Measurements from ENCODE around the gene OR52W1. TPM values are rescaled to one million over a fixed set of nuclear protein-coding genes. Genes with fewer than 3 reads are reported as not detected.
A peak's percentile ranks its signal among the peaks of the same experiment; 100 is the strongest.

The OR52W1 gene, protein sequence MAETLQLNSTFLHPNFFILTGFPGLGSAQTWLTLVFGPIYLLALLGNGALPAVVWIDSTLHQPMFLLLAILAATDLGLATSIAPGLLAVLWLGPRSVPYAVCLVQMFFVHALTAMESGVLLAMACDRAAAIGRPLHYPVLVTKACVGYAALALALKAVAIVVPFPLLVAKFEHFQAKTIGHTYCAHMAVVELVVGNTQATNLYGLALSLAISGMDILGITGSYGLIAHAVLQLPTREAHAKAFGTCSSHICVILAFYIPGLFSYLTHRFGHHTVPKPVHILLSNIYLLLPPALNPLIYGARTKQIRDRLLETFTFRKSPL
- not detected for polyA plus RNA-seq (ENCODE audit: low read depth in 6 of 6)

DNA sequence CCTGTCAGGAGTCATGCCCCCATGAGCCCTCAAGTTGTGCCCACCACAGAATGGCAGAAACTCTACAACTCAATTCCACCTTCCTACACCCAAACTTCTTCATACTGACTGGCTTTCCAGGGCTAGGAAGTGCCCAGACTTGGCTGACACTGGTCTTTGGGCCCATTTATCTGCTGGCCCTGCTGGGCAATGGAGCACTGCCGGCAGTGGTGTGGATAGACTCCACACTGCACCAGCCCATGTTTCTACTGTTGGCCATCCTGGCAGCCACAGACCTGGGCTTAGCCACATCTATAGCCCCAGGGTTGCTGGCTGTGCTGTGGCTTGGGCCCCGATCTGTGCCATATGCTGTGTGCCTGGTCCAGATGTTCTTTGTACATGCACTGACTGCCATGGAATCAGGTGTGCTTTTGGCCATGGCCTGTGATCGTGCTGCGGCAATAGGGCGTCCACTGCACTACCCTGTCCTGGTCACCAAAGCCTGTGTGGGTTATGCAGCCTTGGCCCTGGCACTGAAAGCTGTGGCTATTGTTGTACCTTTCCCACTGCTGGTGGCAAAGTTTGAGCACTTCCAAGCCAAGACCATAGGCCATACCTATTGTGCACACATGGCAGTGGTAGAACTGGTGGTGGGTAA, at the start of gene OR52W1:
OR52W1 (plus strand) TSS at position 51 of the 637 bp plus-strand sequence; CDS start at position 51, 0 bp downstream.
- peaks cover 8 to 12% (median 10%) of the 10 kb centered on the region in 3 donors for H3K4me1 Mint-ChIP-seq
- H3K27ac Mint-ChIP-seq, result peak within 1 kb of the TSS in 2 of 6 donors; percentile 34 to 48
- no peaks in the 10 kb centered on the region for H3K27me3 Mint-ChIP-seq
- no peaks in the 10 kb centered on the region for H3K36me3 Mint-ChIP-seq
- no peaks in the 10 kb centered on the region for H3K9me3 Mint-ChIP-seq
- H3K4me3 Mint-ChIP-seq, result no peak within 1 kb of the TSS
- ATAC-seq (ENCODE audit: low read depth in 2 of 2) (no peak), DNase-seq (no peak)

- Mint-ChIP-seq H3K9me3 (peaks cover 0 to 6% (median 4%) of the 10 kb centered on the region in 7 donors), H3K4me3 (no peak overlapping the region), H3K27ac (no peak overlapping the region), H3K27me3 (peaks cover 6 to 7% (median 7%) of the 10 kb centered on the region in 3 donors), H3K36me3 (no peaks in the 10 kb centered on the region), H3K4me1 (no peaks in the 10 kb centered on the region)
- DNase-seq (no peak), ATAC-seq (ENCODE audit: low read depth in 2 of 2) (no peak)
Observed at GRCh38 chr11:6151117-6151516, 47.9 kb upstream of the OR52W1 start.

- DNase-seq (no peak), ATAC-seq (ENCODE audit: low read depth in 2 of 2) (no peak)
- Mint-ChIP-seq H3K4me3 (no peak overlapping the region), H3K9me3 (peaks cover 0 to 8% (median 4%) of the 10 kb centered on the region in 7 donors), H3K4me1 (no peaks in the 10 kb centered on the region), H3K27me3 (peaks cover 6 to 14% (median 12%) of the 10 kb centered on the region in 3 donors), H3K36me3 (no peaks in the 10 kb centered on the region), H3K27ac (no peak overlapping the region)
Observed at GRCh38 chr11:6152126-6152525, 46.9 kb upstream of the OR52W1 start.

DNA sequence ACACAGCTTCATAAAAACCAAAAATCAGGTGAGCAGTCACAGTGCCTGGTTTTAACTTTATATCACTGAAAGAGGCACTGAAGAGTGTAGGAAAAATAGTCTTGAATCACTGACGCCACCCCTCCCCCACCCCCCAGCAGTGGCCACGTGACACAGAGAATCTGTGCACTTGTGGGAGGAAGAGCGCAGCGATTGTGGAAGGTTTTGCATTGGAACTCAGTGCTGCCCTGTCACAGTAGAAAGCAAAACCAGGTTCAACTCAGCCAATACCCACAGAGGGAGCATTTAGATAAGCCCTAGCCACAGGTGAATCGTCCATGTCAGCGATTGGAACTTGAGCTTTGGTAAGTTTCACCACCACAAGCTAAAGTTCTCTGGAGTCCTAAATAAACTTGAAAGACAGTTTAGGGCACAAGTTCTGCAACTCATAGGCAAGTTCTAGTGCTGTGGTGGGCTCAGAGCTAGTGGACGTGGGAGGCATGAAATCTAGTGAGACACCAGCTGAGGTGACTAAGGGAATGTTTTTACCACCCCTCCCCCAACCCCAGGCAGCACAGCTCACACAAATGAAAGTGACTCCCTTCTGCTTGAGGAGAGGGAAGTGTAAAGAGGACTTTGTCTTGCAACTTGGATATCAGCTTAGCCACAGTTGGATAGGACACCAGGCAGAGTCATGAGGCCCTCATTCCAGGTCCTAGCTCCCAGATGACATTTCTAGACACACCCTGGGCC, 42.2 kb upstream of the OR52W1 start:
- DNase-seq (no peak), ATAC-seq (ENCODE audit: low read depth in 2 of 2) (no peak)
- no peak overlapping the region for H3K27ac Mint-ChIP-seq
- H3K27me3 Mint-ChIP-seq, result peaks cover 3 to 22% (median 12%) of the 10 kb centered on the region in 3 donors
- peaks cover 0 to 2% (median 0%) of the 10 kb centered on the region in 7 donors for H3K9me3 Mint-ChIP-seq
- H3K36me3 Mint-ChIP-seq, result no peaks in the 10 kb centered on the region
- H3K4me1 Mint-ChIP-seq, result no peaks in the 10 kb centered on the region
- H3K4me3 Mint-ChIP-seq, result no peak overlapping the region

DNA sequence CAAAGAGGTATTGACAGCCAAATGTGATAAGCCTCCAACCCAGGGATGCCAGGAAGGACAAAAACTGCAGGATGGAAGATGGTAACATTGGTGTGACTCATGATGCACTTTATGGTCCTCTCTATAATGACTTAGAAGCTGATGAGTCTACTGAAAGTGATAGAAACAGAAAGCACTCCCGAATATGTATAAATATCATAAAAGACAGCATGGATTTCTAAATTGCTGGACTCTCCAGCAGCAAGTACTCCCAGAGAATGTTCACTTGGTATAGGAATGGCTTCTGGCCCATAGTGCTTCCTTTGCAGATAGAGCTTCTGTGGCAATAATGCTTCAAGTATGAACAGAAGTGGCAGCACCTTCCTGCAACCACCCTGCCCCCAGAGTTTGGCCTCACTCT, 28.8 kb upstream of the OR52W1 start, which contains the start of gene OR52B2:
OR52B2 (minus strand) TSS at position 101 of the 400 bp plus-strand sequence; CDS start at position 101, 0 bp downstream.
- peaks cover 0 to 9% (median 5%) of the 10 kb centered on the region in 7 donors for H3K9me3 Mint-ChIP-seq
- ATAC-seq (ENCODE audit: low read depth in 2 of 2) (no peak), DNase-seq (no peak)
- peaks cover 0 to 5% of the 10 kb centered on the region in 2 donors for H3K36me3 Mint-ChIP-seq
- H3K27ac Mint-ChIP-seq, result no peak within 1 kb of the TSS
- H3K4me3 Mint-ChIP-seq, result no peak within 1 kb of the TSS
- H3K4me1 Mint-ChIP-seq, result no peaks in the 10 kb centered on the region
- H3K27me3 Mint-ChIP-seq, result peaks cover 14 to 35% (median 24%) of the 10 kb centered on the region in 3 donors

DNA sequence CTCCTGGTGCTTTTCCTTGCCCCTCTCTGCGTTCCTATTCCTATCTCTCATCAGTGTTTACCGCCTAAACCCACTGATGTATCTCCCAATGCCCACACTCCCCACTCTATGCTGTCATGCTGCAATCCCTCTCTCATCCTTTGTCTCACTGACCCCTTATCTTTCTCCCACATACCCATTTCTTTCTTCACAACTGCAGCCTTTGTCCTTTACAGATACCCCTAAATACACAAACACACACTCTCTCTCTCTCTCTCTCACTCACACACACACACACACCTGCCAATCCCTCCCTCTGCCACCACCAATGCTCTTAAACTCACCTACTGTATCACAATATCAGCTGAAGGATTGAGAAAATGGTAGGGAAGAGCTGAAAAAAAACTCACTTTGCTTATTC, 23.6 kb upstream of the OR52W1 start:
- H3K27ac Mint-ChIP-seq, result no peak overlapping the region
- no peak overlapping the region for H3K4me3 Mint-ChIP-seq
- peaks cover 0 to 8% (median 1%) of the 10 kb centered on the region in 7 donors for H3K9me3 Mint-ChIP-seq
- no peak for DNase-seq
- H3K27me3 Mint-ChIP-seq, result peaks cover 17 to 36% (median 28%) of the 10 kb centered on the region in 3 donors
- H3K36me3 Mint-ChIP-seq, result no peaks in the 10 kb centered on the region
- ATAC-seq (ENCODE audit: low read depth in 2 of 2), result no peak
- H3K4me1 Mint-ChIP-seq, result no peaks in the 10 kb centered on the region

- Mint-ChIP-seq H3K27ac (no peak overlapping the region), H3K36me3 (no peaks in the 10 kb centered on the region), H3K27me3 (no peaks in the 10 kb centered on the region), H3K9me3 (peaks cover 0 to 2% (median 0%) of the 10 kb centered on the region in 7 donors), H3K4me1 (no peaks in the 10 kb centered on the region), H3K4me3 (no peak overlapping the region)
- DNase-seq (no peak), ATAC-seq (ENCODE audit: low read depth in 2 of 2) (no peak)
Observed at GRCh38 chr11:6191742-6192141, 7.3 kb upstream of the OR52W1 start.

- no peak for ATAC-seq (ENCODE audit: low read depth in 2 of 2)
Observed at GRCh38 chr11:6194065-6194581, 4.9 kb upstream of the OR52W1 start.

DNA sequence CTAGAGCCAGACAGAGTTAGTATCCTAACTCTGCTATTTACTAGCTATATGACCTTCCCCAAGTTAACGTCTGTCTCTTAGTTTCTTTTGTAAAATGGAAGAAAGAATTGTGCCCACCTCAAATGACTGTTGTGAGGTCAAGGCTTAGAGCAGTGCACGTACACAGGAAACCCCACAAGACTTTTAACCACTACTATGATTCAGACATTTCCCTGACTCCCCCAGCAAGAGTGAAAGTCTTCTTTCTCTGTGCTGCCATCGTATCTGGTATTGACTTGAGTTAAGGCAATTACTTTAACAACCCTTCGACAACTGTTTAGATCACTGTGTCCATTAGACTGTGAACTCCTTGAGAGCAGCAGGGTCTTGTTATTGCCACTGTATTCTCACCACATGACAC, 2.6 kb upstream of the OR52W1 start:
- peaks cover 0 to 4% (median 0%) of the 10 kb centered on the region in 3 donors for H3K4me1 Mint-ChIP-seq
- DNase-seq, result no peak
- H3K36me3 Mint-ChIP-seq, result no peaks in the 10 kb centered on the region
- H3K27ac Mint-ChIP-seq, result no peak overlapping the region
- no peak overlapping the region for H3K4me3 Mint-ChIP-seq
- peaks cover 0 to 2% (median 0%) of the 10 kb centered on the region in 7 donors for H3K9me3 Mint-ChIP-seq
- H3K27me3 Mint-ChIP-seq, result no peaks in the 10 kb centered on the region
- no peak for ATAC-seq (ENCODE audit: low read depth in 2 of 2)

More at GRCh38 chr11:6194065-6194581, 4.9 kb upstream of the OR52W1 start:
- H3K27me3 Mint-ChIP-seq, result no peaks in the 10 kb centered on the region
- no peaks in the 10 kb centered on the region for H3K36me3 Mint-ChIP-seq
- H3K9me3 Mint-ChIP-seq, result peaks cover 0 to 2% (median 0%) of the 10 kb centered on the region in 7 donors
- no peaks in the 10 kb centered on the region for H3K4me1 Mint-ChIP-seq
- no peak overlapping the region for H3K4me3 Mint-ChIP-seq
- no peak overlapping the region for H3K27ac Mint-ChIP-seq
- no peak for DNase-seq

GRCh38 chr11:6197466-6198200, 1.4 kb upstream of the OR52W1 start:
- ATAC-seq (ENCODE audit: low read depth in 2 of 2) (no peak), DNase-seq (no peak)
- Mint-ChIP-seq H3K27me3 (no peaks in the 10 kb centered on the region), H3K27ac (no peak overlapping the region), H3K9me3 (no peaks in the 10 kb centered on the region), H3K4me1 (peaks cover 0 to 4% (median 0%) of the 10 kb centered on the region in 3 donors), H3K4me3 (no peak overlapping the region), H3K36me3 (no peaks in the 10 kb centered on the region)

- H3K36me3 Mint-ChIP-seq, result peaks cover 0 to 7% of the 10 kb centered on the region in 2 donors
- H3K4me1 Mint-ChIP-seq, result peaks cover 8 to 12% (median 10%) of the 10 kb centered on the region in 3 donors
- no peak for DNase-seq
- no peaks in the 10 kb centered on the region for H3K9me3 Mint-ChIP-seq
- H3K27me3 Mint-ChIP-seq, result no peaks in the 10 kb centered on the region
- no peak for ATAC-seq (ENCODE audit: low read depth in 2 of 2)
- H3K4me3 Mint-ChIP-seq, result no peak overlapping the region
- H3K27ac Mint-ChIP-seq, result no peak overlapping the region
Observed at GRCh38 chr11:6200975-6201374, 2.0 kb downstream of the OR52W1 start.

- Mint-ChIP-seq H3K4me3 (no peak overlapping the region), H3K9me3 (no peaks in the 10 kb centered on the region), H3K4me1 (peaks cover 8 to 12% (median 10%) of the 10 kb centered on the region in 3 donors), H3K27me3 (no peaks in the 10 kb centered on the region), H3K27ac (no peak overlapping the region), H3K36me3 (peaks cover 0 to 8% of the 10 kb centered on the region in 2 donors)
- DNase-seq (no peak), ATAC-seq (ENCODE audit: low read depth in 2 of 2) (no peak)
Observed at GRCh38 chr11:6201481-6201880, 2.5 kb downstream of the OR52W1 start.

DNA sequence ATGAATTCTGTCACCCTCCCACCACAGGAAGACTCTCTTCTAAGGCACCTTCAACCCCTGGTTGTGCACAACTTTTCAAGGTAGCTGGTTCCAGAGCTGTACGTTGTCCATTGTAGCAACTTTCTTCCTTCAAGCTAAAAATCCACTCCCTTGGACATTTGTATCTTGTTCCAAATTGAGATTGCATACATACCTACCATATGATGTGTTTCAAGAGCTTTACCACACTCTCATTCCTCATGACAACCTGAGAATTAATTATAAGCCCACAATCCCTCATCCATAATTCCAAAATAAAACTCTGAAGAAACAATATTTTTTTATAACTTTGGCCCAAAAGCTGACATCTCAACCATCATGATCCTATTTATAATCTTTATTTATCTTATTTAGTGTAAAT, 3.0 kb downstream of the OR52W1 start:
- DNase-seq (no peak), ATAC-seq (ENCODE audit: low read depth in 2 of 2) (no peak)
- Mint-ChIP-seq H3K9me3 (no peaks in the 10 kb centered on the region), H3K4me3 (no peak overlapping the region), H3K27me3 (no peaks in the 10 kb centered on the region), H3K27ac (peak overlapping the region in 1 of 6 donors; percentile 28), H3K36me3 (peaks cover 0 to 8% of the 10 kb centered on the region in 2 donors), H3K4me1 (peaks cover 8 to 12% (median 10%) of the 10 kb centered on the region in 3 donors)
